BLaER1 (cell line): ENCODE data around the gene PTPRG.

Source experiments
- H3K27ac ChIP-seq: shearing (Covaris generic); formaldehyde crosslinking; 2 replicates; pipeline ENCODE4 v1.8.1; 2022
- H3K27me3 ChIP-seq: shearing (Covaris generic); formaldehyde crosslinking; 2 replicates; pipeline ENCODE4 v1.8.1; 2022
- H3K36me3 ChIP-seq: shearing (Covaris generic); formaldehyde crosslinking; 2 replicates; pipeline ENCODE4 v1.8.1; 2022
- H3K4me1 ChIP-seq: shearing (Covaris generic); formaldehyde crosslinking; 2 replicates; pipeline ENCODE4 v1.8.1; 2022
- H3K4me2 ChIP-seq: shearing (Covaris generic); formaldehyde crosslinking; 2 replicates; pipeline ENCODE4 v1.8.1; 2022
- H3K4me3 ChIP-seq: shearing (Covaris generic); formaldehyde crosslinking; 2 replicates; pipeline ENCODE4 v1.8.1; 2022
- H3K9ac ChIP-seq: shearing (Covaris generic); formaldehyde crosslinking; 2 replicates; pipeline ENCODE4 v1.8.1; 2022
- H3K9me3 ChIP-seq: shearing (Covaris generic); formaldehyde crosslinking; 2 replicates; pipeline ENCODE4 v1.8.1; 2022
- H4K20me1 ChIP-seq: shearing (Covaris generic); formaldehyde crosslinking; 2 replicates; pipeline ENCODE4 v1.8.1; 2022
- Cebpa-rat ChIP-seq: shearing (Covaris generic); IDR thresholded peaks from 2 replicates; pipeline ENCODE4 v1.8.1; 2022

Gene PTPRG

DNA sequence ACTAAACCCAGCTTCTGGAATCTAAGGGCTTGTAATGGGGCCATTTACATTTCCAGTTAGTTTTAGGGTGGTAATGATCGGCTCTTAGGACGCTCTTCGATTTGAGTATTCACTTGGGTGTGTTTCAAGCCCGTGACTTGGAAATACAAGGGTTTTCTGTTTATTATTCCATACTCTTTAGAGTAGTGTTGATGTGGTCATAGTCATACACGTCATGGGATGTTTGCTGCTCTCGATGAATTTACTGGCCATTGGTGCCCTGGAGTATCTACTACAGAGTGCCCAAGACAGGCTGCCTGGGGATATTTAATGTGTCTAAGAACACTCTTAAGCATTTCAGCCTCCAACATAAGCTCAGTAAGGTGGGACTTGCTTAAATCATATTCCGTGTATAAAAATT is 64.1 kb downstream of the PTPRG start:
- Histone ChIP-seq H3K36me3 (no peaks in the 10 kb centered on the region), H3K4me1 (0 out of 2 replicates have a peak, but pooled peaks cover 2% of the 10 kb centered on the region), H4K20me1 (no peaks in the 10 kb centered on the region), H3K4me2 (no peak overlapping the region), H3K9ac (no peak overlapping the region), H3K4me3 (no peak overlapping the region), H3K9me3 (no peaks in the 10 kb centered on the region), H3K27me3 (no peaks in the 10 kb centered on the region), H3K27ac (no peak overlapping the region)
- no peak for TF ChIP-seq Cebpa-rat

DNA sequence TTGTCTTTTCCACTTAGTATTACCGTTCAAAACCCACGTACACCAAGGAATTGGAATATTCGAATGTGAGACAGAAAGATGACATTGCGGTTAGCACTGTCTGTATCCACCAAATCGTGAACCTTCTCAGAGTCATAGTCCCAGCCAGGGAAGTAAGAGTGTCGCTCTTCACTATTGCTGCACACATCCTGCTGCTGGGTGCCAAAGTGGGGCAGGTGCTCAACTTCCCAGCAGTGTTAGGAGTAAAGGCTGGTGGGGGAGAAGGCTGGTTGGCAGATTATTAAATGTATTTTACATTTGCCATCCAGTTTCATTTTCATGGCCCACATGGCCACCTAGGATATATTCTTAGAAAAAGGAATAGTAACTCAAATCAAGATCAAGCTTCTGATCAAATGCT is 65.1 kb downstream of the PTPRG start:
- Histone ChIP-seq H3K4me3 (no peak overlapping the region), H3K27ac (no peak overlapping the region), H3K27me3 (no peaks in the 10 kb centered on the region), H3K9me3 (no peaks in the 10 kb centered on the region), H3K4me1 (0 out of 2 replicates have a peak, but pooled peaks cover 9% of the 10 kb centered on the region), H4K20me1 (no peaks in the 10 kb centered on the region), H3K9ac (no peak overlapping the region), H3K4me2 (no peak overlapping the region), H3K36me3 (no peaks in the 10 kb centered on the region)
- no peak for TF ChIP-seq Cebpa-rat

DNA sequence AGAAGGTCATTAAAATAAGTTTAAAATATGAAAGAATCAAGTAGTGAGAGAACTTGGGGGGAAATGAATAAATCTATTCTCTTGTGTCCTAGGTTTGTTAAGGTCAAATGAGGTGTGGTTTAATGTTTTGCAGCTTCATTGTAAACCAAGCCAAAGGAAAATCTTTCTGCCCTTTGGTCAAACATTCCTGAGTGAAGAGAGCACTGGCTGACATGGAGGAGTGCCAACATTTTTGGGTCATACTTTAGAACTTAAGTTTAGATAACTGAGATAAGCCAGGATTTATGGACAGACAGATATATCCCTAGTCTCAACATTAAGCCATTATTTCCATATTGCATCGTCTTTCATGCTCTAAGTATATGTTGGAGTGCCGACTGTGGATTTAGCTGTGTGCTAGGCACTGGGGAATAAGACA is 66.4 kb downstream of the PTPRG start:
- H3K9ac ChIP-seq, result no peak overlapping the region
- no peak overlapping the region for H3K4me3 ChIP-seq
- no peak for TF ChIP-seq Cebpa-rat
- no peak overlapping the region for H3K4me2 ChIP-seq
- no peaks in the 10 kb centered on the region for H3K27me3 ChIP-seq
- H3K4me1 ChIP-seq, result 0 out of 2 replicates have a peak, but pooled peaks cover 9% of the 10 kb centered on the region
- no peak overlapping the region for H3K27ac ChIP-seq
- no peaks in the 10 kb centered on the region for H3K36me3 ChIP-seq
- H3K9me3 ChIP-seq, result no peaks in the 10 kb centered on the region
- H4K20me1 ChIP-seq, result no peaks in the 10 kb centered on the region

DNA sequence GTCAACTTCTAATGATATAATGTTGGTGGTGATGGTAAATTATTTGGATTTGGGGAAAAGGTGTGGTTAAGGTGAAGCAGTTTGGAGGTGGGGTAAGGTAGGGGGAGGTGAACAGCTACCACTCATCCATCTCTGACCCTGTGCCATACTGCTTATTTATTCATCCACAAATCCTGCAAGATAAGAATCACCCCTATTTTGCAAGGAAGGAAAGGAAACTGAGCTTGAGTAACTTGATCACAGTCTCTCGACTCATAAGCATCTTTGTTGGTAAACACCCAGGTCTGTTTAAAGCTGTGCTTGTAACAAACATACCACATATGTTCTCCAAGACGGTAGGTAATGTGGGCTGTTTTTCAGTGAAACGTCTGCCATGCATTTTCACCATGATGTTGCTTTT is 67.3 kb downstream of the PTPRG start:
- Histone ChIP-seq H3K27ac (no peak overlapping the region), H3K4me3 (no peak overlapping the region), H3K4me2 (no peak overlapping the region), H3K36me3 (no peaks in the 10 kb centered on the region), H3K4me1 (0 out of 2 replicates have a peak, but pooled peaks cover 9% of the 10 kb centered on the region), H3K27me3 (no peaks in the 10 kb centered on the region), H4K20me1 (no peaks in the 10 kb centered on the region), H3K9ac (no peak overlapping the region), H3K9me3 (no peaks in the 10 kb centered on the region)
- TF ChIP-seq Cebpa-rat, result no peak

DNA sequence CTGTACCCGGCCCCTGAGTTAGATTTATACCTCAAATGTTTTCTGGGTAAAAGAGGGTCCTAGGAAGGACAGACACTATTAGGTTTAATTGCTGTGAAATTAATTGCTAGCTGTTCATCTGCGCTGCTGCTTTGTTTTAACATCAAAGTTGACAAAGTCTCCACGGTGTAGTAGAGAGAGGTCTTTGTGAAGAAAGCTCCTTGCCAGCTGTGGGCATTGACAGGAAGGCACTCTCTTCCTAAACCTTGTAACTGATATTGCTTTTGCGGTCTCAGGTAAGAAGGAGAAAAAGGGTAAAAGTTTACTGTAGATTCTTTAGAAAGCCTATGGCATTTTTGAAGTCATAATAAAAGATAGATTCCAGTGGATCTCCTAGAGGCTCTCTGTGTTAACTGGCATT is 68.1 kb downstream of the PTPRG start:
- H3K4me2 ChIP-seq, result no peak overlapping the region

DNA sequence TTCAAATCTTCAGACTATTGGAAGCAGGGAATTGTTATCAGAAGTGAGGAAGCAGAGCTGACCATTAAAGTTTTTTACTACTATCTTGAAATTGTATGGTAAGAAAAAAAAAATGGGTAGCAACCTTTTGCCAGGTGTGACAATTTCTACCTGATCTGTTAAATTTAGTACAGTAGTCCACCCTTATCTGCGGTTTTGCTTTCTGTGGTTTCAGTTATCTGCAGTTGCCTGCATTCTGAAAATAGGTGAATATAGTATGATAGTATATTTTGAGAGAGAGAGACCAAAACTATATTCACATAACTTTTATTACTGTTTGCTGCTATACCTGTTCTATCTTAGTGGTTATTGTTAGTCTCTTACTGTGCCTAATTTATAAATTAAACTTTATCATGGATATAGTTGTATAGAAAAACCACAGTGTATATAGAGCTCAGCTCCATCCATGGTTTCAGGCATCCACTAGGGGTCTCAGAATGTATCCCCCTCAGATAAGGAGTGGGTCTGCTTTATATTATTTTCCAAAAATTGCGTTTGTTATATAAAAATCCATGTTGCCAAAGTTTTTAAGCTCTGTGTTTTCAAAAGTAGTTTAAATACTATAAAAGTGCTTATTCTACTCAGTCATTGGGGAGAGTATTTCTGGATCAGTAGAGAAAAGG is 69.9 kb downstream of the PTPRG start:
- H3K27ac ChIP-seq, result no peak overlapping the region
- no peaks in the 10 kb centered on the region for H3K36me3 ChIP-seq
- no peak overlapping the region for H3K9ac ChIP-seq
- H4K20me1 ChIP-seq, result no peaks in the 10 kb centered on the region
- no peaks in the 10 kb centered on the region for H3K27me3 ChIP-seq
- 0 out of 2 replicates have a peak, but pooled peaks cover 9% of the 10 kb centered on the region for H3K4me1 ChIP-seq
- H3K4me3 ChIP-seq, result no peak overlapping the region
- no peak overlapping the region for H3K4me2 ChIP-seq
- H3K9me3 ChIP-seq, result no peaks in the 10 kb centered on the region
- TF ChIP-seq Cebpa-rat, result no peak

More for the DNA sequence above, 68.1 kb downstream of the PTPRG start:
- no peaks in the 10 kb centered on the region for H4K20me1 ChIP-seq
- H3K27me3 ChIP-seq, result no peaks in the 10 kb centered on the region
- H3K27ac ChIP-seq, result no peak overlapping the region
- H3K36me3 ChIP-seq, result no peaks in the 10 kb centered on the region
- no peak overlapping the region for H3K4me3 ChIP-seq
- no peak for TF ChIP-seq Cebpa-rat
- no peaks in the 10 kb centered on the region for H3K9me3 ChIP-seq
- H3K4me1 ChIP-seq, result 0 out of 2 replicates have a peak, but pooled peaks cover 9% of the 10 kb centered on the region
- H3K9ac ChIP-seq, result no peak overlapping the region

DNA sequence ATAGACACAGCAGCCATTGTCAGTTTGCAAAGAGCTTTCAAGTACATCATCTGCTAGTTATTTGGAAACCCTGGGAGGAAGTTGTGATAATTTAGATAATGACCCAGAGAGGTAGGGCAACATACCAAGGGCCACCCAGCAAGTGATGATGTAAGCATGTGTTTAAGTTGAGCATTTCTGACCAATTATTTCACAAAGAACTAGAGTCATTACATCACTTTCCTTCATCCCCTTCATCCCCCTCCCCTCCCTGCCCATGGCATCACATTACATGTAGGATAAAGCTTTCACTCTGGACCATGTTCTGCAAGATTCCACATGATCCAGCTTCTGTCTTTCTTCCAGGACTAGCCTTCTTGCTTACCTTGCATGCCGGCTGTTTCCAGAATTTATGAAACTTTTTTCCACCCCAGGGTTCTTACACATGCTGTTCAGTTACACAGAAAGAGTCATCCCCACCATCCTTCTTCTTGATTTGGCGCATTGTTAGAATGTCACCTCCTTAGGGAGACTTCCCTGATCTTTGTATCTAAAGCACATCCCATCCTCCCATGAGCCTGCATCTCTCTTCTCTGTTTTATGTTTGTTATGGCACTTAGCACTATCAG is 71.3 kb downstream of the PTPRG start:
- H3K27ac ChIP-seq, result no peak overlapping the region
- H3K9me3 ChIP-seq, result no peaks in the 10 kb centered on the region
- peaks cover 20% of the 10 kb centered on the region for H3K4me1 ChIP-seq
- no peaks in the 10 kb centered on the region for H4K20me1 ChIP-seq
- H3K27me3 ChIP-seq, result no peaks in the 10 kb centered on the region
- no peak for TF ChIP-seq Cebpa-rat
- no peak overlapping the region for H3K4me2 ChIP-seq
- no peak overlapping the region for H3K9ac ChIP-seq
- H3K36me3 ChIP-seq, result no peaks in the 10 kb centered on the region
- no peak overlapping the region for H3K4me3 ChIP-seq

DNA sequence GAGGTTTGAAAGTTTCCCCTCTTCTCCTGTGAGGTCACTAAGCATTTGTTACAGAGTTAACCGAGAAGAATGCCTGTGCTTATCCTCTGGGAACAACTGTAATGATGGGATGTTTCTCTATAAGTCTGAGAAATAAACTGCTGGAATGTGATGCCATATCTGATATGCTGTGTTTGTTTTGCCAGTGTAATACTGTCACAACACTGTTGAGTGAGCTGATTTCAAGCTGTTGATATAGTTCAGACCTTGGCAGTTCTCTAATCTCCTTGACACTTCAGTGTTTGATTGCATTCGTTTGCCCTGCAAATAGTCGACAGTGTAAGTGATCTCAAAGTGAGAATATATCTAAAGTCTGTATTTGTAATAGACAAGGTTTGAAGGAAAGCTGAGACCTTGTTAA is 73.3 kb downstream of the PTPRG start:
- Histone ChIP-seq H3K4me2 (no peak overlapping the region), H4K20me1 (no peaks in the 10 kb centered on the region), H3K36me3 (no peaks in the 10 kb centered on the region), H3K4me3 (no peak overlapping the region), H3K4me1 (peaks cover 25% of the 10 kb centered on the region), H3K9ac (no peak overlapping the region), H3K9me3 (no peaks in the 10 kb centered on the region), H3K27ac (no peak overlapping the region), H3K27me3 (no peaks in the 10 kb centered on the region)
- no peak for TF ChIP-seq Cebpa-rat

DNA sequence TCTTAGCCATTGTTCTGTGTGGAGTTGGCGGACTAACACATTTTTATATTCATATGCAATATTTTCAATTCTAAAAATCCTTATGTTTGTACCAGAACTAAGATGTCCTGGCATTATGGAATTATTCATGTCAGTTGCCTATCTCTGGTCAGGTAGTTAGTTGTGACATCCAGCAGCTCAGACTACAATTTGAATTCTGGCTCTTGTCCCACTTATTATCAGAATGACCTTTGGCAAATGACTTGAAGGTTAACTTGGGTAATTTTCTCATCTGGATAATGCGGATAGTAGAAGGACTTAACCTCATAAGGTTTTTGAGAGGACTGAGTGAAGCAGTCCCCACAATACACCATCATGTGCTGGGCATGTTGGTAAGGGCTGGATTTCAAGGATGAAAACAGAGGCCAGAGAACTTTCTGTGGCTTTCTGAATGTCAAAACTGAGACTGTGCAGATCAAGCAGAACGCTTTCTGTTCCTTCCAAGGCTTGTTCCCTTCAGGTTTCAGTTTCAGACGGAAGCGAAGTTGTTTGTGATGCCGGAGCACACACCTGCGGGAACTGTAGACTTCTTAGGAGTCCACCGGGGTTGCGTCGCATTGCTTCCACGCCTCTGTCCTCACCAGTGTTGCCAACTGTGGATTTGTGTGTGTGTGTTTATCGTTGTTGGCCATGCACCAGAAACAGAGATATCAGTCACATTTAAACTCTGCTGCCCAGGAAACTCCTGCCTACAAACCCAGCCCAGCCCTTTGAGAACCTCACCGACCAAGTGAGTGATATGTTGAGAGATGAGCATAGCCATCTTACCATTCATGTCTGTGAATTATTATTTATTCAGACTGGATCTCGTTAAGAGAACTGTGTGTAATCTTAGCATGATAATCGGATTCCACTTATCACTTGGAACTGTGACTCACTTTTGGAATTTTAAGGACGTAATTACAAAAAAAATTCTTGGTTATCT is 76.0 kb downstream of the PTPRG start:
- no peaks in the 10 kb centered on the region for H3K27me3 ChIP-seq
- H3K27ac ChIP-seq, result no peak overlapping the region
- peak overlapping the region; percentile 35; the same call in 1 of the 2 replicates for H3K9ac ChIP-seq
- no peaks in the 10 kb centered on the region for H4K20me1 ChIP-seq
- H3K36me3 ChIP-seq, result no peaks in the 10 kb centered on the region
- H3K4me3 ChIP-seq, result no peak overlapping the region
- peaks cover 16% of the 10 kb centered on the region for H3K4me1 ChIP-seq
- no peak for TF ChIP-seq Cebpa-rat
- peak overlapping the region; percentile 74 for H3K4me2 ChIP-seq
- H3K9me3 ChIP-seq, result no peaks in the 10 kb centered on the region

DNA sequence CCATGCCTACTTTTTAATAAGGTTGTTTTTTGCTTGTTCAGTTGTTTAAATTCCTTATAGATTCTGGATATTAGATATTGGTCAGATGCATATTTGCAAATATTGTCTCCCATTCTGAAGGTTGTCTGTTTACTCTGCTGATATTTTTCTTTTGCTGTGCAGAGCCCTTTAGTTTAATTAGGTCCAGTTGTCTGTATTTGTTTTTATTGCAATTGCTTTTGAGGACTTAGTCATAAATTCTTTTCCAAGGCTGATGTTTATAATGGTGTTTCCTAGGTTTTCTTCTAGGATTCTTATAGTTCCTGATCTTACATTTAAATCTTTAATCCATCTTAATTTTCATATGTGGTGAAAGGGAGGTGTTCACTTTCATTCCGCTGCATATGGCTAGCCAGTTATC is 77.4 kb downstream of the PTPRG start:
- Histone ChIP-seq H4K20me1 (no peaks in the 10 kb centered on the region), H3K9ac (no peak overlapping the region), H3K36me3 (no peaks in the 10 kb centered on the region), H3K4me3 (no peak overlapping the region), H3K27ac (no peak overlapping the region), H3K27me3 (no peaks in the 10 kb centered on the region), H3K4me1 (peaks cover 16% of the 10 kb centered on the region), H3K9me3 (no peaks in the 10 kb centered on the region), H3K4me2 (no peak overlapping the region)
- no peak for TF ChIP-seq Cebpa-rat
